DMS153 treated with DMSO at 0.1 percent for 48 hours (cell line): ENCODE measurements around the gene KIRREL3.
"Not testable (repeated sequence)": the region's sequence is repeated elsewhere in the genome, so short reads cannot be mapped to it uniquely, and the experiment has no call there.

Experiments used
- DNase-seq: peaks from one replicate; lab custom pipeline; 2025; ENCODE audit not compliant: unreplicated experiment; lab: John Stamatoyannopoulos, UW

Gene KIRREL3

DNA sequence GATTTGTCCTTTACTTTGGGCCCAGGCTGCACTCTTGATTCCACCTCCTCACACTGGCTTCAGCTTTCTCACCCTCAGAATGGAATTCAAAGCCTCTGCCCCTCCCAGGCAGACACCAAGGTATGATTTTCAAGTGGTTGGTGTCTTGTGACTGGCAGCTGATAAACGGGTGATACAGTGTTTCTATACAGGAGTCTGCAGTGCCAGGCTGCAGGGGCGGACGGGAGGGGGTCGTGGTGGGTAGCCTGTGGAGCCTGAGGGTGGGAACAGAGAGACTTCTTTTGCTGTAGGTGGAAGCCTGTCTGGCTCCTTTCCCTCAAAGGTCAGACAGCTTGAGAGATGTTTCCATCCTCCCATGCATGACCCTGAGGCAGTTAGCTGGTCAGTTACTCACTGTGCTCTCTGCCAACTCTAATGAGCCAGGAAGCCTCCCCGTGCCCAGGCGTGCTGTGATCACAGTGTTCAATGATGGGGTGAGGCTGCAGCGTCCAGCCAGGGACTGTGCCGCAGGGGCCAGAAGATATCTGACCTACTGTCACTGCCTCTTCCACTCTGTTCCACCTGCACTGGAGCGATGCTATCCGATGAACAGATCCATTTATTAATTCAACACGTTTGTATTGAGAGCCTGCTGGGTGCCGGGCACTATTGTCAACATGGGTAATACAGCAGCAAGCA, 627.0 kb downstream of the KIRREL3 start:
- DNase-seq, result not testable (repeated sequence)
